GM20000 (cell line): Measurements from ENCODE around the gene ZBTB5.

Source experiments
- DNase-seq: peaks from one replicate; pipeline ENCODE4 v3.0.0; 2012; ENCODE audit warnings: low spot score
- TF ChIP-seq, protein P1 (sequence below): IDR thresholded peaks from 2 replicates; pipeline ENCODE4 v1.5.1; 2012; ENCODE audit warnings: mild to moderate bottlenecking, control low read depth; ENCODE audit errors: extremely low read depth, missing control alignments

Gene ZBTB5

DNA sequence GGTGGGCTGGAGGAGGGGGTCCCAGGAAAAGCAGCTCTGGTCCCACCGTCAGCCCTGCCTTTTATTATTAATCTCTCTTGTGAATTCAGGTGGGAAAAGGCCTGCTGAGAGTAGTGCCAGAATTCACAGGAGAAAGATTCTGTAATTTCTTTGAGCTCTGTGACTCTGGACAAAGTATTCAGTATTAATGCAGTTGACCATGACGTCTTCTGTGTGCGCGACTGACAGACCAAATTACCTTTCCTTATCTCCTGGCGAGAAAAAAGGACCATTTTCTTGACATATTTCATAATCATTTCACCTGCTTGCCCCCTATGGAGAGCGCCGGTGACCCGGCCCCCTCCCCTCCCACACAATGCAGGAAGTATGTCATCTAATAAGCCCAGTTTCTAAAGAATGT lies 69.6 kb downstream of the ZBTB5 start:
- TF ChIP-seq, protein P1, sequence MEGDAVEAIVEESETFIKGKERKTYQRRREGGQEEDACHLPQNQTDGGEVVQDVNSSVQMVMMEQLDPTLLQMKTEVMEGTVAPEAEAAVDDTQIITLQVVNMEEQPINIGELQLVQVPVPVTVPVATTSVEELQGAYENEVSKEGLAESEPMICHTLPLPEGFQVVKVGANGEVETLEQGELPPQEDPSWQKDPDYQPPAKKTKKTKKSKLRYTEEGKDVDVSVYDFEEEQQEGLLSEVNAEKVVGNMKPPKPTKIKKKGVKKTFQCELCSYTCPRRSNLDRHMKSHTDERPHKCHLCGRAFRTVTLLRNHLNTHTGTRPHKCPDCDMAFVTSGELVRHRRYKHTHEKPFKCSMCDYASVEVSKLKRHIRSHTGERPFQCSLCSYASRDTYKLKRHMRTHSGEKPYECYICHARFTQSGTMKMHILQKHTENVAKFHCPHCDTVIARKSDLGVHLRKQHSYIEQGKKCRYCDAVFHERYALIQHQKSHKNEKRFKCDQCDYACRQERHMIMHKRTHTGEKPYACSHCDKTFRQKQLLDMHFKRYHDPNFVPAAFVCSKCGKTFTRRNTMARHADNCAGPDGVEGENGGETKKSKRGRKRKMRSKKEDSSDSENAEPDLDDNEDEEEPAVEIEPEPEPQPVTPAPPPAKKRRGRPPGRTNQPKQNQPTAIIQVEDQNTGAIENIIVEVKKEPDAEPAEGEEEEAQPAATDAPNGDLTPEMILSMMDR = no peak
- DNase-seq = no peak

DNA sequence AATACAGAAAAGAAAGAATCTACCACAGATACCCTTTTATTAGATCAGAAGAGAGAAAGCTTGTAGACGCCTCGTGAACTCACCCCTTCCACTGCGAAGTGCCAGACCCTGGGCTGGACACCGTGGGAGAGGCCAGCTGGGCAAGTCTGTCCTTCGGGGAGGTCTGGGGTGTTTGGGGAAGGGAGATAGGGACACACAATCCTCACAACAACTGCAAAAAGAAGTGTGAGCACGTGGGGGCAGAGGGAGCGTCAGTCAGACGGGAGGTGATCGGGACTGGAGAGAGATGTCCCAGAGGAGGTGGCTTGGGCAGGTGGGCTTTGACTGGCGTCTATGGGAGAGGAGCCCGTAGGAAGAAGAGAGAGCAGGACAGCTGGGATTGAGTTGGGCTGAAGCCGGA lies 70.0 kb downstream of the ZBTB5 start:
- TF ChIP-seq, protein P1 = no peak
- DNase-seq = no peak

DNA sequence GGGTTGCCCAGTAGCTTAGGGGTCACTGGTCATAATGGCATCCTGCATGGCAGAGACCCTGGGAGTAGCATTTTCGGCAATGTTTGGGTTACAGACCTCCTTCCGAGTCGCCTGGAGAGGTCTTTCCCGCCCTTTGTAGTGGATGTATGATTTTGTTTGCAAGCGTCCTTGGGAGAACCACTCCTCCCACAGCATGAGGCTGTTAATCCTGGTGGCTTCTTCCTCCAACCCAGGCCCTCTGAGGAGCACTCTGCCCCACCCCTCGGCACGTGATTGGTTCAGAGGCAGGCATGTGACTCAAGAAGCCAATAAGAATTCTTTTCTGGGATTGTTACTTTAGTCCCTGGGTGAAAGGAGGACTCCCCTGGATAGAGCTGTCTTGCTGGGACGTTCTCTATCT lies 73.0 kb downstream of the ZBTB5 start:
- TF ChIP-seq, protein P1 = no peak
- DNase-seq = no peak

DNA sequence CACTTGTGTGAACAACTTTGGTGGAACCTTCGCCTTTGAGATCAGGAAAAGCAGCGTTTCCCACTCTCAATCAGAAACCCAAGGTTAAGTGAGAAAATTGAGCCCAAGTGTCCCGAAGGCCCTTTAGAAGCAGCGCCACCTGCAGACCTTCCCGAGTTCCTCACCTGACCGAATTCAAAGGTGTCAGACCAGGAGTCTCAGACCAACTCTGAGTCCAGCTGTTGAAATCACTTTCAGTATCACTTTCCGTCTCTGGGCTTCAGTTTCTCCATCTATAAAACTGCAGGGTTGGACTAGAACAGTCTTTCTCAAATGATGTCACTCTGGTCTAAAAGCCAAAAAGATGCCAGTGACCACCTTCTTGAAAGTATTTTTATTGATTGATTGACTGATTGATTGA lies 74.5 kb downstream of the ZBTB5 start:
- DNase-seq = peak; percentile 73
- TF ChIP-seq, protein P1 = peak; percentile 72
